ENCODE data around the gene ACOT6. TPM values are rescaled to one million over a fixed set of nuclear protein-coding genes. Genes with fewer than 3 reads are reported as not detected.
"Not testable (repeated sequence)": the region's sequence is repeated elsewhere in the genome, so short reads cannot be mapped to it uniquely, and the experiment has no call there.

ACOT6 gene
- total and polyA plus RNA-seq, 2 donors (not counting 3 experiments of a cell fraction or from before 2014, with no cell fraction given): not detected

GRCh38 chr14:73655851-73656250 is 43.5 kb downstream of the ACOT6 start:
- Histone ChIP-seq H3K36me3 (ENCODE audit: control insufficient read depth in 2 of 2, extremely low read depth in 1 of 2, insufficient read depth in 2 of 2, low read length in 2 of 2) (no peaks in the 10 kb centered on the region), H2AFZ (ENCODE audit: low read depth, low read length) (no peak overlapping the region), H3K27ac (ENCODE audit: insufficient read depth, low read depth, low read length) (no peak overlapping the region), H3K27me3 (ENCODE audit: control insufficient read depth in 2 of 2, insufficient read depth in 2 of 2, low read length in 2 of 2) (no peaks in the 10 kb centered on the region), H3K4me1 (ENCODE audit: control insufficient read depth, extremely low read depth, insufficient read depth, low read length) (no peaks in the 10 kb centered on the region), H3K79me2 (ENCODE audit: control insufficient read depth, insufficient read depth, low read length) (no peaks in the 10 kb centered on the region), H3K9me1 (replicated peaks; ENCODE audit: control insufficient read depth, extremely low read depth, insufficient read depth, low read length) (no peaks in the 10 kb centered on the region), H3K4me2 (ENCODE audit: insufficient read depth, low read length) (no peak overlapping the region), H3K9ac (replicated peaks; ENCODE audit: extremely low read depth, insufficient read depth, low read length) (no peak overlapping the region), H3K4me3 (replicated peaks in 1 of 3; ENCODE audit: insufficient read depth in 1 of 3, low read depth in 1 of 3, low read length in 3 of 3) (no peak overlapping the region), H4K20me1 (replicated peaks; ENCODE audit: control insufficient read depth, extremely low read depth, insufficient read depth, low read length) (no peaks in the 10 kb centered on the region), H3K9me3 (replicated peaks; ENCODE audit: control insufficient read depth, insufficient read depth, low read length) (no peaks in the 10 kb centered on the region)
- POLR2A ChIA-PET: no interaction called here
- intact Hi-C loops (cut with micrococcal nuclease) (no loop called here), dilution Hi-C loops (cut with MboI; ENCODE audit: extremely low pct_ligation_motif_present, low sequenced_read_pairs) (no loop called here)
- DNase-seq (ENCODE audit: low read depth, low spot score): no peak
- no peak for TF ChIP-seq FOS (IDR thresholded peaks at IDR 0.05; ENCODE audit: borderline replicate concordance, insufficient read depth, low read length)
- no peak for FAIRE-seq
- no TSS peak for BruUV-seq (replicated peaks)
- CTCF ChIA-PET: no interaction called here

- H3K9ac ChIP-seq (replicated peaks; ENCODE audit: extremely low read depth, insufficient read depth, low read length); H2AFZ ChIP-seq (ENCODE audit: low read depth, low read length); H3K4me1 ChIP-seq (ENCODE audit: control insufficient read depth, extremely low read depth, insufficient read depth, low read length); intact Hi-C loops (cut with micrococcal nuclease); dilution Hi-C loops (cut with MboI; ENCODE audit: extremely low pct_ligation_motif_present, low sequenced_read_pairs); H3K79me2 ChIP-seq (ENCODE audit: control insufficient read depth, insufficient read depth, low read length); H3K36me3 ChIP-seq (ENCODE audit: control insufficient read depth in 2 of 2, extremely low read depth in 1 of 2, insufficient read depth in 2 of 2, low read length in 2 of 2); DNase-seq (ENCODE audit: low read depth, low spot score); BruUV-seq (replicated peaks); POLR2A ChIA-PET; H3K27me3 ChIP-seq (ENCODE audit: control insufficient read depth in 2 of 2, insufficient read depth in 2 of 2, low read length in 2 of 2); H3K4me3 ChIP-seq (replicated peaks in 1 of 3; ENCODE audit: insufficient read depth in 1 of 3, low read depth in 1 of 3, low read length in 3 of 3); FAIRE-seq; H4K20me1 ChIP-seq (replicated peaks; ENCODE audit: control insufficient read depth, extremely low read depth, insufficient read depth, low read length); H3K9me1 ChIP-seq (replicated peaks; ENCODE audit: control insufficient read depth, extremely low read depth, insufficient read depth, low read length); H3K27ac ChIP-seq (ENCODE audit: insufficient read depth, low read depth, low read length); H3K9me3 ChIP-seq (replicated peaks; ENCODE audit: control insufficient read depth, insufficient read depth, low read length); H3K4me2 ChIP-seq (ENCODE audit: insufficient read depth, low read length): not testable (repeated sequence)
- CTCF ChIA-PET: interaction anchor here (0.8 kb wide), 1 partner anchor 9 kb away, joined by 3 read pairs; no protein-coding TSS in a partner anchor
Observed at GRCh38 chr14:73659202-73659601, 46.9 kb downstream of the ACOT6 start.

Measured in endothelial cell of umbilical vein (primary cell).